Left ventricle myocardium superior (tissue), 1 donor: Measurements from ENCODE around the gene KCNH5. TPM values are rescaled to one million over a fixed set of nuclear protein-coding genes. Genes with fewer than 3 reads are reported as not detected.

Source experiments
- ATAC-seq: fragments of 200-7000 bp; cut with Tn5 transposase; one replicate; pipeline ENCODE4 v1.9.1; 2020; ENCODE audit warnings: mild to moderate bottlenecking, moderate library complexity
- DNase-seq: peaks from one replicate; pipeline ENCODE4 v3.0.0-alpha.2; 2020
- intact Hi-C: fragments of 100-400 bp; cut with micrococcal nuclease; formaldehyde crosslinking; loops from one replicate; pipeline ENCODE4 v1.11.0; 2022
- total RNA-seq: library from RNA; stranded (reverse); fragmentation: NEBNext Ultra II Directional; extraction: Animal tissue kit (Norgen Biotek cat#: 25700); gene quantifications from one replicate; pipeline ENCODE4 v1.2.1, GENCODE V29; 2021
- donor health status: DM: no; HTN: yes; CAD: no; lungs with severe emphysema.

KCNH5 gene
- total RNA-seq, 1 donor from 2014 or later, result 0.22 TPM

DNA sequence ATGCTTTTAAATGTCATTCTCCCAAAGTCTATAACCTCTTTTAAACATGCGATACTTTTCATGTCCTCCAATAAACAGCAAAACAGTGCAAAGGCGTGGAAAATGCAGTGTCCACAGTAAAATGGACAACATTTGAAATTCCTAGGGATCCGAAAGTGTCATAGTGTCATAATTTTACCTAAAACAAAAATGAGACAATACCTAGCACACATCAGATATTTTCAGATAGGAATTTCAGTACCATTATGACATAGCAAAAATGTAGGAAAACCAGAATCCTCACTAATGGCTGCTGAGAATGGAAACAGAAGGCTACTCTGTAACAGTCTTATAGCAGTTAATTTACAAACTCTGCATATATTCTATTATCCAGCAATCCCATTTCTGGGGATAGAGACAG is 33.1 kb downstream of the KCNH5 start:
- intact Hi-C loops, result no loop called here
- ATAC-seq, result no peak
- no peak for DNase-seq

DNA sequence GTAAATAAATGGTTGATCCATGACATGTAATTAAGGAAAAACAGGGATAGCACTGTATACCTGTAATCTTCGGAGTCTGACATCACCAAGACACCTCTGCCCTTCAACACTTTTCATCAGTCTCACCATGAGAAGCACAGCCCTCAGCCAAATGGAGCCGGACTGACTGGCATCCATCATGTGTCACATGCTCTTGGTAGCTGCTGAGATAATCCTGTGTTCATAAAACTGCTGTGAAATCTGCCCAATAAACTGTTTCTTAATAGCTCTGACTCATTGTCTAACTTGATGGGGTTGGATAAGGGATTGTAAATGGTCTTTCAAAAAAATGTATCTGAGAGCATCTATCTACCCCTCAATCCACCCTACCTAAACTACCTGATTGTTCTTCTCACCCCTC is 33.6 kb downstream of the KCNH5 start:
- DNase-seq (no peak), ATAC-seq (no peak)
- intact Hi-C loops, result no loop called here

DNA sequence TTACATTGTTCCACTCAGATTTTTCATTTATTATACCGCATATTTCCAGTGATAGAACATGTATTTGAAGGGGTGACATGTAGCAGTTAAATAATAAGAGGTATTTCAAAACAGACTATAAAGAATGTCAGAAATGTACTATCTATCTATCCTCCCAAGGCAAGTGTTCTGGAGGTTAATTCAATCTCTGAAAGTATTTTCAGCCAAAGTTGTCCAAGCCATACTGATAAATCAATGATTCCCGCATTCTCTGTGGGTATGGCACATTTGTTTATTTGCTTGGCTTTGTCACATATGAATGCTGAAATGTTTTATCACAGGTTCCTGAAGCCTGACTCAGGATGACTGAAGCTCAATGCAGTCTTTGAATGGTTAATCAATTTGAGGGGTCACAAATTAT is 35.8 kb downstream of the KCNH5 start:
- intact Hi-C loops, result no loop called here
- ATAC-seq (no peak), DNase-seq (no peak)

DNA sequence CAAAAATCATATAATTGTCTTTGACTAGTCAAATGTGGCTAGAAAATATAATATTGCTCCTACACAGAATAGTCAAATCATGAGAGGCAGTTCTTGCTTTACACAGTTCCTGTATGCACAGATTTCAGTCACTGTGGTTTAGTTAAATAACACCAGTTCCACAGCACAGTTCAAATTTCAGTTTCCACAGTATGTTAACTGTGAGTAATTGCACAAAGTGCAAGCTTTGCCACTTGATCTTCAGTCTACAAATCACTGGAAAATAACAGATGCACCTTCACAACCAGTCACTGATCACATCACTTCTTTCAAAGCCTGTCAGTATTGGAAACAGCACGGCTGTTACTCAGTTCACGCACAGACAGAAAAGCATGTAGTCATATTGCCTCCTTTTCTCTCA is 38.7 kb downstream of the KCNH5 start:
- ATAC-seq, result no peak
- intact Hi-C loops, result no loop called here
- no peak for DNase-seq

DNA sequence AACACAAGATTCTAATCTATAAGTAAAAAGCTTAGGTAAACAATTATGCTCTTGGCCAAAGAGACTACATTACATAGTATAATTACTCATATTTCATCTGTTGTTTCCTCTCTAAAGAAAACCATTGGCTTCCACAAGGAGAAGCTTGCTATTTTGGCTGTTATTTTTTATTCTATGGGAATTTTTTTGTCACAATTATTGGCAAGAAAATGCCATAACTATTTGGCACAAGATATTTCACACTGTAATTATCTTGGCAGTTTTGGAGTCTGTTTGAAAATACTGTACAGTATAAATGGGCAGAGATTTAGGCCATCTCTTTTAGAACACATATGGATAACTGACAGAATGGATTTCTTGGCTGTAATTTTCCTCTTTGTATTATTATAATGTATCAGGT is 51.2 kb downstream of the KCNH5 start:
- intact Hi-C loops, result no loop called here
- DNase-seq (no peak), ATAC-seq (no peak)

DNA sequence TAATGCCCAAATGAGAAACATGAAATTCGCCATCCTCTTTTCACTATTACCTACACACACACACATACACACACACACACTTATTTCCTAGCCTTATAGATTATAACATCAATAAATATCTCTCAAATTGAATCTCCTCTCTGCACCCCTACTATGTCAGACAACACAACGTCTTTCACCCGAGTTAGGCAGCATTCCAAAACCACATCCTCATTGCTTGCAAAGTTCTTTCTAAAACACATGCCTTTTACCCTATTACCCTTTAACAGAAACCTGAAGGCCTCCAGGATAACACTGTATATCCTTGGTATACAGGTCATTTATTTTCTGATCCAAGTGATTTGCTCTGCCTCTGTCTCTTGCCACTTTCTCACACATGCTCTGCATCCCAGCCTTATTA is 56.3 kb downstream of the KCNH5 start:
- DNase-seq, result no peak
- intact Hi-C loops, result no loop called here
- ATAC-seq, result no peak

DNA sequence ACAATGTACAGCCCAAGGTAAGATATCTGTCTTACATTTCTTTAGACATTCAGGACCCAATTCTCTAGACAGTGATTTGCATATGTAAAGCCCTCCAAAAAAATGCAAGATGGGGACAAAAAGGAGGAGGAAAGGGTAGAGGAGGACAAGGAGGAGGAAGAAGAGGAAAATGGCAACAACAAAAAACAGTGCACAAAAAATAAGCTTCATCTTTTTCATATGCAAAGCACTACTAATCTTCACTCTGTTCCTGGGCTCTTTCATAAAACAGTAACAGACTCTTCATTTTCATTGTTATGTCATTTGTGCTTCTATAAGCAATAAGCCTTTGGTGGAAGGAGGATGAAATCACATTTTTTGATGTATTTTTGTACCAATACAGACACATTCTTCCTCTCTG is 61.4 kb downstream of the KCNH5 start:
- ATAC-seq (no peak), DNase-seq (no peak)
- intact Hi-C loops, result no loop called here

DNA sequence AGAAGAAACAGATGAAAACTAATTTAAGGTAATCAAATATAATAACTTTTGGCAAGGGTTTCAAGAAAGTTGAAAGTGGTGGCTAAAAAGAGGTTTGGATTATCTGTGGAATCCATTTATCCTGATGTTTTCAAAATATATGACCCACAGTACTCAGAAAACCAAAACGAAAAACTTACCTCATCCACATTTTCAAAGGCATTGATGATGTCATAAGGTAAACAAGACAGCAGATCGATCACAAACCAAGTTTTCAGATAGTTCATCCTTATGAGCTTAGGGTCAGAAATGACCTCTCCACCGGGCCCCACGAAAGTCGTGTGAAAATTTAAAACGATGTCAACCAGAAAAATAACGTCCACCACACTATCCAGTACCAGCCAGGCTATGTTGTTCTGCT is 64.6 kb downstream of the KCNH5 start:
- intact Hi-C loops, result no loop called here
- ATAC-seq (no peak), DNase-seq (no peak)

DNA sequence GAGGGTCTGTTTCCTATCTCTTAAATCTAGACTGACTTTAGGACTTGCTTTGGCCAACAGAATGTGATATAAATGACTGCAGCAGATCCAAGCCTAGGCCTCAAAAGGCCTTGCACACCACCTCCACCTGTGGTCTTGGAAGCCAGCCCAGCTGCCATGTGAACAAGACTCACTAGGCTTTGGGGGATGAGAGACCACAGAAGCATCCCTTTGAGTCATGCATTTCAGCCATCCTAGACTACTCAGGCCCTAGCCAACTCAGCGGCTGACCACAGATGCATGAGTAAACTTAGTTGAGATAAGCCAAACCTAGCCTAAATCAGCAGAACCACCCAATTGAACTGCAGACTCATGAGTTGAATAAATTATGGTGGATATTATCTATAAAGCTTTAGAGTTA is 87.7 kb downstream of the KCNH5 start:
- no peak for DNase-seq
- intact Hi-C loops, result no loop called here
- no peak for ATAC-seq

DNA sequence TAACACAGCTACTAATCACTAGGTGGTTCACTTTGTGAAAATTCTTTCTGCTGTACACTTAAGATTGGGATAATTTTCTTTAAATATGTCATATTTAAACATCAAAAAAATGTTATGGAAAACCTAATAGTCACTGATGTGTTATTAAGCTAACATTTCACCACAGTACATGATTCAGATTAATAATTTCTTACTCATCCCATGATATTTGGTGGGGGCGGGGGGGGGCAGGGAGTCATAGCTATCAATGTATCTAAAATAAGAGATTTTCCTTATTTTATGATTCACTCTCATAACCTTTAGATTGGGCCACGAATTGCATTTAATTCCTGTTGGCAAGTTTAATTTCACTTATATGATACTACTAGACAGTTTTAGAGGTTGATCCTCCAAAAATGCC is 88.8 kb downstream of the KCNH5 start:
- DNase-seq (no peak), ATAC-seq (no peak)
- intact Hi-C loops, result no loop called here

DNA sequence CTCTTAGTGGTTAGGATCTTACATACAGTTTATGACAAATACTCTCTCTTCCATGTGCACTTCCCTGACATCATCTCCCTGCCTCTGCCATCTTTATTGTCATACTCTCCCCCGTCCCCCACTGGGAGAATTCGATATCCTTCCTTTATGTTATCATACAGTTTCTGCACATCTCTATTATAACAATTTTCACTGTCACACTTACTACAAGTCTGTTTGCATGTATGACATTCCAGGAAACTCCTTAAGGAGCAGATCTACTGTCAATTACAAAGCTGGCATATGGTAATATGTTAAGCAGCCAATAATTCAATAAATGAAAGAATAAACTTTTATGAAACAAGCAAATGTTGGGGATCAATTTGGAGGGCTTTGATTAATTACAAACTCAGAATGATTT is 91.1 kb downstream of the KCNH5 start:
- intact Hi-C loops, result no loop called here
- ATAC-seq (no peak), DNase-seq (no peak)

DNA sequence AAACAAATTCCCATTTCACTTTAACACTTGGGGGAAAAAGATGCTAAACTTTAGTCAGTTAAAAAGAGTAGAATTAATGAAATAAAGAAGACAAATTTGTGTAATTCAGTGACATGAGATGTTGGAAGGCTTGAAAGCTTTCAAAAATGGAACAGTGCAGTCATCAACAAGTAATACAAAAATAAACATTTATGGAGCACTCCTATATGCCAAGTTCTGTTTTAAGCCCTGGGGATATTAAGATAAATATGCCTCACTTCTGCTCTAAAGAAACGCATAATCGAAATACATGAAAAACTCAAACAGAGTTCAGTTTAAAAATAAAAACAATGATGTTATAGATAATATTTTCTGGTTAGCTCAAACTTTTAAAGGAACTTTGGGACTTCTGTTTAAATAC is 93.0 kb downstream of the KCNH5 start:
- DNase-seq (no peak), ATAC-seq (no peak)
- intact Hi-C loops, result no loop called here

DNA sequence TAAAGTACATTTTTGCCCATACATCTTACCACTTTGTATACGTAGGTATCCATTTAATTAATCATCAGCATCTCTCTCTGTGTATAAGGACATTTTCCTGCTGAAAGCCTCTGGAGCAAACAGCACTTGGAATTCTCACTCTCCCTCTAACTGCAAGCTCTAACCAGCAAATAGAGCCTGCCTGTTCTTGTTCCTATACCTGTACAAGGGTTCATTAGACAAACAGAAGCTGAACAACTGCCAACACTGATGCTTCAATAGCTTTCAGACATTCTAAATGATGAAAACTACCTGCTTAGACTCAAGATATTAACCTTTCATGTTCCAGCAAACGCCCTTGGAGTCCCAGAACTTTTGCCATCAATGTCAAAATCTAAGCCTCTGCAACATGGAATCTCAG is 98.0 kb downstream of the KCNH5 start:
- intact Hi-C loops, result no loop called here
- ATAC-seq, result no peak
- no peak for DNase-seq

DNA sequence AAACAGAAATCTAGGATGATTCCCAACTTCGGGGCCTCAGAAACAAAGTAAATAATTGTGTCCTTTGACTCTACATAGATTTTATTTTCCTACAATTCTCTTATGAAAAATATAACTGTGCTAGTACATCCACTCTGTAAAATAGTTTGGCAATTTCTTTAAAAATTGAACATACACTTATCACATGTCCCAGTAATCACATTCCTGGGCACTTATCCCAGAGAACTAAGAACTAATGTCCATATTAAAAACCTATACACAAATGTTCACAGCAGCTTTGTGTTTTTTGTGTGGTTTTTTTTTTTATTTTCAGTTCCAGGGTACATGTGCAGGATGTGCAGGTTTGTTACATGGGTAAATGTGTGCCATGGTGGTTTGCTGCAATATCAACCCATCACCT is 99.0 kb downstream of the KCNH5 start:
- DNase-seq, result no peak
- intact Hi-C loops, result no loop called here
- ATAC-seq, result no peak

DNA sequence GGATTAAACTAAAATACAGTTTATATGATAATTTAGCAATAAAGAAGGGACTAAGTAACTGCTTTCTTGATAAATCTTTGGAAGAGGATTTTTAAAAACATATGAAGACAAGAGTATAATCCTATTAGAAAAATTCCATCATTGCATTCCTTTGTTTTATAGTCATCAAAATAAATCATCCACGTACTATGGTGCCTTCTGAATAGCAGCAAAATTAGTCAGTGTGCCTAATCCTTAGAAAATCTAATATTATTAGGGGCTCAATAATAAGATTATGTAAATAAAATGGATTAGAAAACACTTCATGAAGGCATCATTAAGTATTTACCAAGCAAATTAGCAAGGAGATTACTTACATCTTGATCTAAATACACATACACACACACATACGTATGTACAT is 102.1 kb downstream of the KCNH5 start:
- intact Hi-C loops, result no loop called here
- ATAC-seq, result no peak

DNA sequence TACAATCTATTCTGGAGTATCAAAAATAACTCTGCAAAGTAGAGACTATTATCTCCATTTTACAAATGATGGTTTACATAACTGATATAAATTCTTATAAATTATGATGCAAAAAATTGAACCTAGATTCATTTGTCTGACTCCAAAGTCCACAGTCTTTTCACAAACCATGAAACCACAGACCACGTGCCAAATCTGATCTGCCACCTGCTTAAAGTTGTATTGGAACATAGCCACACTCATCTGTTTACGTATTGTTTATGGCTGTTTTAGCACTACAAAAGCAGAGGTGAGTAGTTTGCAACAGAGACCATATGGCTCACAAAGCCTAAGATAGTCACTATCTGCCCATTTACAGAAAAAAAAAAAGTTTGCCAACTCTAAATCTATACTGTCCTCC is 105.3 kb downstream of the KCNH5 start:
- ATAC-seq (no peak), DNase-seq (no peak)
- intact Hi-C loops, result no loop called here

More for the DNA sequence above, 102.1 kb downstream of the KCNH5 start:
- DNase-seq, result no peak

DNA sequence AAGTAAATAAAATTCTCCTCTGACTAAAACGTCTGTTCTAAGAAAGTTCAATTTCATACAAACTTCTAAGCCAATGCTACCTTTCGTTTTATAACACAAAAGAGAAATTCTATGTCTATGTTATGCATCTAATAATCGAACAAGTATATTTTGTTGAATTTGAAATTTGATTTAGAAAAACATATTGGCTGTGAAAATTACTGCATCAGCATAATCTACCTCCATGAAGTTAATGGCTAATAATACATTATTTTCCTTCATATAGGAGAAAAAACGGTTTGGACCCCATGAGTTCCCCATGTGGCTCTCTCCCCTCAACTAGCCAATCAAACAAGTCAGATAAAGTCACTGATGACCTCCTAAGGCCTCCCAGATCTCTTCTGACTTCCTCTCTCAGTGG is 106.5 kb downstream of the KCNH5 start:
- intact Hi-C loops, result no loop called here
- DNase-seq (no peak), ATAC-seq (no peak)

DNA sequence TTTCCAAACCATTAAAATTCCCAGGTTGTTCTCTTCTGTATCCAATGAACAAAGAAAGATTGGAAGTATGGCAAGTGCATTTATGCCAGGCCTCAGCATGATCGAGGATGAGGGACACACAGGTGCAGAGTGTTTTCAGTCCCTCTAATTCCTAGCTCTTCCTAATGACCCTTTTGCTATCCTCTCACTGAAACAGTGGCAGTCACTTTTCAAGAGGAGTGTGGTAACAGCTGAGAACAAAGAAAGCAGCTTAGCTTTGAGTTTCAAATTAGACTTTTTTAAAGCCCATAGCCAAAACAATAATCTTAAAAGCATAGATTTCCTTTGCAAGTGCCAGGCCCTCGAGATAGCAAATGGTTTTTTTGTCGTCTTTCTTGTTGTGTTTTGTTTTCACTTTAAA is 110.8 kb downstream of the KCNH5 start:
- ATAC-seq, result no peak
- intact Hi-C loops, result no loop called here
- DNase-seq, result no peak

DNA sequence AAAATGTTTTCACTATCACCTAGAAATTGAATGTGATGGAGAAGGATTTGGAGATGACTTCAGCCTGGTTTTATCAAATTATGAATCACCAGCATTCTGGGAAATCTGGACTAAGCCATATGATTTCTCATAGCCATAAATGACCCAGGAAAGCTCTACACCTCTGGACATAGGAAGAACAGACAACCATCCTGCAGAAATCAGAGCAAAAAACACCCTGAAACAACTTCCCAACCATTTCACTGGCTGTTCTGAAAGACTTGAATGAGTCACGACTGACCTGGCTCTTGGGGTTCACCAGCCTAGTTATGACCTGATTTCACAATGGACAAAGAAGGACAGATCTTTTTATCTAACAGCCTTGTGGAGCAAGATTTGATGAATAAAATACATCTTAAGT is 123.8 kb downstream of the KCNH5 start:
- ATAC-seq, result no peak
- intact Hi-C loops, result no loop called here
- DNase-seq, result no peak

DNA sequence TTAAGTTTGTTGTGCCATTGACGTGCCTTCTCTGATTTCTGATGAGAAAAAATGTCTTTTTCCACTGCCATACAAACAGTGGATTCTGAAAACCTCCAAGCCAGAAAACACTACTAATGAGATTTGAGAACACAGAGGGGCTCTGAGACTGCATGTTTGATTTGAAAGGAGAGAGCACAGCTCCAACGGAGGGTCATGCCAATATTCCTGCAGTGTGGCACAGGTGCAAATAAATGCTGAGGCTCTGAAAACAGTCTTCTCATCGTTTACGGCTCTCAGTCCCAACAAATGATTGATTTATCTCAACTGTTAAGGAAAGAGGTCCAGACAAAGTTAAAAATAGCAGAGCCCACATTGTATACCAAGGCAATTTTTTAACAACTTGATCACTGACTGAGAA is 128.7 kb downstream of the KCNH5 start:
- no peak for DNase-seq
- no peak for ATAC-seq
- intact Hi-C loops, result no loop called here

DNA sequence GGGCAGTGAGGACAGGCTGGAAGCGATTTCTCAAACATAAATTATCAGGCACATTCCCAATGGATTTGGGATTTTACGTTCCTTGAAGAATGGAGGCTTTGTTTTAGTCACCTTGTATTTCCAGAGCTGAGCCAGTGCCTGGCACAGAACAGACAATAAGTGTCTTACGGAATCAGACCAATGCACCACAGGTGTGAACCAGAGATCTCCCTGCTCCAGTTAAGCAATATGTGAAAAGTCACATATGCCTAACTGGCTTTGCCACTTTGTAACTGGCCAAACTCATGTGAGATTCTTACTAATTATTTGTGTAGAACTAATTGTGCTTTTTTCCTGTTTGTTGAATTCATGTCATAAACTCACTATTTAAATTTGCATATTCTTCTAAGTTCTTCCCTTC is 130.4 kb downstream of the KCNH5 start:
- intact Hi-C loops, result no loop called here
- DNase-seq (no peak), ATAC-seq (no peak)

DNA sequence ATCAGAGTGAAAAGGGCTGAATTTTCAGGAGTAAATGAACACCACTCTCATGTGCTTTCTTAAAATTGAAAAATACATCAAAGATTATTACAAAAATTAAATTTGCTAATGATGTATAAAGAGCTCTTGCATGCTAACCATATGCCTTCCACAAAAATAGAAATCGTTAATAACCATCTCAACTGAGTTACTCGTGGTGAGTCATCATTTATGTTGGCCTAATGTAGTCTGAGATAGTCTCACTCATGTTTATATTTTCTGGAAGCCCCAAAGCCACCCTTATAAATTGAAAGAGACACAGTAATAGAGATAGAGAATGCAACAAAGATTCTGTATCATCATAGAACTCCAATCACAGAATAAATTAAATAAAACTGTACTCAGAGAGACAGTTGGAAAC is 131.2 kb downstream of the KCNH5 start:
- ATAC-seq (no peak), DNase-seq (no peak)
- intact Hi-C loops, result no loop called here

DNA sequence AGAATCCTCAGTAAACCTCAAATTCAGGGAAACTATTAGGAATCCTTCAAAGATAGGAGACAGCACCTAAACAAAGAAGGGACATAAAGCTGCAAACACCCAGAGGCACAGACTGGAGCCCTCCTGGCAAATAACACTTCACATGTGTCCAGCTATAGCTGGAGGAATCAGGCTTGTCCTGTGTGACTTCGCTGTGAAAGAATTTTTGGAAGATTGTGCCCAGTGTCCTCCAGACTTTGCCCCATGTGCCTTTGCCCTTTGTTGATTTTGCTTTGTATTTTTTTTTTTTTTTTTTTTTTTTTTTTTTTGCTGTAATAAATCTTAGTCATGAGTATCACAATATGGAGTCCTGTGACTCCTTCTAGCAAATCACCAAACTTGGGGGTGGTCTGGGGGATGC is 136.8 kb downstream of the KCNH5 start:
- intact Hi-C loops, result no loop called here
- DNase-seq (no peak), ATAC-seq (no peak)
